Peyer's patch (tissue), 4 donors: ENCODE data around the gene PROM1. TPM values are rescaled to one million over a fixed set of nuclear protein-coding genes. Genes with fewer than 3 reads are reported as not detected.

Experiments
- DNase-seq, 3 donors: peaks; one replicate each; pipeline ENCODE4 v3.0.0-alpha.2; 2017 to 2019
- H3K27ac ChIP-seq, 4 donors: fragments of 200-600 bp; sonication (generic); one replicate each; pipeline ENCODE4 v1.5.1; 2016 to 2019
- H3K27me3 ChIP-seq, 2 donors: fragments of 200-600 bp; sonication (generic); one replicate each; pipeline ENCODE4 v1.5.1; 2019
- H3K36me3 ChIP-seq, 3 donors: fragments of 200-600 bp; sonication (generic); one replicate each; pipeline ENCODE4 v1.5.1; 2016 to 2019
- H3K4me1 ChIP-seq, 4 donors: fragments of 200-600 bp; sonication (generic); one replicate each; pipeline ENCODE4 v1.5.1; 2016 to 2019
- H3K4me3 ChIP-seq, 4 donors: fragments of 200-600 bp; sonication (generic); 1 replicate in 3 of 4; 2 replicates in 1 of 4; pipeline ENCODE4 v1.5.1; 2016 to 2019; ENCODE audit warnings: mild to moderate bottlenecking in 1 of 4
- H3K9me3 ChIP-seq, 4 donors: fragments of 200-600 bp; sonication (generic); one replicate each; pipeline ENCODE4 v1.5.1; 2016 to 2019; ENCODE audit warnings: mild to moderate bottlenecking in 1 of 4
- CTCF ChIP-seq, 6 experiments: fragments of 450-650 bp in 4 of 6; fragments of 200-600 bp in 2 of 6; sonication (generic) in 1 of 6; IDR thresholded peaks; one replicate each; pipeline ENCODE4 v1.5.1; 2017 to 2019; ENCODE audit warnings: antibody characterized with exemption in 6 of 6, mild to moderate bottlenecking in 3 of 6, moderate library complexity in 1 of 6
- POLR2A ChIP-seq, 2 donors: fragments of 450-650 bp; IDR thresholded peaks; one replicate each; pipeline ENCODE4 v1.5.1; 2017; ENCODE audit warnings: antibody characterized with exemption in 2 of 2, mild to moderate bottlenecking in 2 of 2, moderate library complexity in 2 of 2
- total RNA-seq, 4 donors: library from RNA; depleted of rRNA; stranded (reverse); fragments of >200 nt; gene quantifications; one replicate each; pipeline ENCODE4 v1.1.0, GENCODE V29; 2016

Gene PROM1
- total RNA-seq, 4 donors from 2014 or later, result 33.8 to 128 (median 58.9) TPM

- Histone ChIP-seq H3K27ac (no peak overlapping the region), H3K36me3 (no peaks in the 10 kb centered on the region)
Measured at GRCh38 chr4:16120720-16121119, 36.9 kb upstream of the PROM1 start.

DNA sequence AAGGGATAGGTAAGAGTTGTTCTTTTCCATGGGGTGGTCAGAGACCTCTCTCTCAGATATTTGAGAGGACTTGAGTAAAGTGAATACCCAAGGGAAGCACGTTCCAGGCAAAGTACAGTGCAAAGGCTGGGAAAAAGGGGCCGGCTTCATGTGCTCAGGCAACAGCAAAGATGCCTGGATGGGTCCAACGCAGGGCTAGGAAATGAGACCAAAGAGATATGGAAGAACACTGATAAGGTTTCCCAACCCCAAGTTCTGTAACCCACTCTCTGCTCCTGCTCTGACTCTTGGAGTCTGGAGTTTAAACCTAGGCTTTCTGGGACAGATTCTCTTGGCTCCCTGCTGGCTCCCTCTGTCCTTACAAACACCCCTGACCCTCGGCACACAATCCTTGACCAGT lies 36.2 kb upstream of the PROM1 start:
- H3K4me1 ChIP-seq, result no peaks in the 10 kb centered on the region
- no peak overlapping the region for H3K4me3 ChIP-seq
- H3K9me3 ChIP-seq, result no peaks in the 10 kb centered on the region
- H3K27me3 ChIP-seq, result no peaks in the 10 kb centered on the region
- TF ChIP-seq CTCF (IDR thresholded peaks at IDR 0.05) (no peak), POLR2A (IDR thresholded peaks at IDR 0.05) (no peak)
- H3K36me3 ChIP-seq, result no peaks in the 10 kb centered on the region
- H3K27ac ChIP-seq, result no peak overlapping the region
- no peak for DNase-seq

More at GRCh38 chr4:16120720-16121119, 36.9 kb upstream of the PROM1 start:
- no peak for DNase-seq
- no peaks in the 10 kb centered on the region for H3K4me1 ChIP-seq
- no peak overlapping the region for H3K4me3 ChIP-seq
- no peaks in the 10 kb centered on the region for H3K9me3 ChIP-seq
- no peaks in the 10 kb centered on the region for H3K27me3 ChIP-seq
- no peak for TF ChIP-seq CTCF (IDR thresholded peaks at IDR 0.05)
- TF ChIP-seq POLR2A (IDR thresholded peaks at IDR 0.05), result no peak

- Histone ChIP-seq H3K27ac (no peak overlapping the region), H3K4me3 (no peak overlapping the region), H3K27me3 (no peaks in the 10 kb centered on the region), H3K9me3 (no peaks in the 10 kb centered on the region), H3K4me1 (no peaks in the 10 kb centered on the region), H3K36me3 (no peaks in the 10 kb centered on the region)
- no peak for DNase-seq
- no peak for TF ChIP-seq POLR2A (IDR thresholded peaks at IDR 0.05)
- TF ChIP-seq CTCF (IDR thresholded peaks at IDR 0.05), result no peak
Measured at GRCh38 chr4:16118090-16118489, 34.3 kb upstream of the PROM1 start.

GRCh38 chr4:16117164-16117563 lies 33.3 kb upstream of the PROM1 start:
- H3K9me3 ChIP-seq, result no peaks in the 10 kb centered on the region
- no peak for TF ChIP-seq POLR2A (IDR thresholded peaks at IDR 0.05)
- no peak for TF ChIP-seq CTCF (IDR thresholded peaks at IDR 0.05)
- no peaks in the 10 kb centered on the region for H3K36me3 ChIP-seq
- no peak for DNase-seq
- no peaks in the 10 kb centered on the region for H3K27me3 ChIP-seq
- no peak overlapping the region for H3K4me3 ChIP-seq
- H3K27ac ChIP-seq, result no peak overlapping the region
- H3K4me1 ChIP-seq, result no peaks in the 10 kb centered on the region

GRCh38 chr4:16116493-16116990 lies 32.7 kb upstream of the PROM1 start:
- no peaks in the 10 kb centered on the region for H3K27me3 ChIP-seq
- H3K4me3 ChIP-seq, result no peak overlapping the region
- no peaks in the 10 kb centered on the region for H3K9me3 ChIP-seq
- TF ChIP-seq CTCF (IDR thresholded peaks at IDR 0.05), result no peak
- H3K27ac ChIP-seq, result no peak overlapping the region
- no peaks in the 10 kb centered on the region for H3K36me3 ChIP-seq
- no peak for DNase-seq
- H3K4me1 ChIP-seq, result no peaks in the 10 kb centered on the region

DNA sequence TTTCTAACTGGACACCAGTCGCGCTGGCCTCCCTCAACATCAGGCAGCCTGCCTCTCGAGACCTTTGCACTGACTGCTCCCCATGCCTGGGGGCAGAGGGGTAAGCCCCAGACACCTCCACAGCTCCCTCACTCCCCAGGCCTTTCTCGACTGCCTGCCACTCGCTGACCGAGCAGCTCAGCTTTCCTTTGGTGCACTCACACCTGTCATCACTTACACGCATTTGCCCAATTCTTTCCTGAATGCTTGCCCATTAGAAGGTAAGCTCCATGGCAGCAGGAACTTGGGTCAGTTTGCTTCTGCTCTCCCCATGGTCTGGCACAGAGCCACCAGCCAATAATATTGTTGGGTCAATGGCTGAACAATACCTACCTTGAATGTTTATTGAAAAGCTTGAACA lies 32.2 kb upstream of the PROM1 start:
- no peak for DNase-seq

More for the DNA sequence above, 32.2 kb upstream of the PROM1 start:
- TF ChIP-seq POLR2A (IDR thresholded peaks at IDR 0.05), result no peak
- TF ChIP-seq CTCF (IDR thresholded peaks at IDR 0.05), result no peak
- Histone ChIP-seq H3K27ac (no peak overlapping the region), H3K4me3 (no peak overlapping the region), H3K9me3 (no peaks in the 10 kb centered on the region), H3K36me3 (no peaks in the 10 kb centered on the region), H3K27me3 (no peaks in the 10 kb centered on the region), H3K4me1 (no peaks in the 10 kb centered on the region)
